H1 (cell line): ENCODE results near the gene LAMA3. TPM values are rescaled to one million over a fixed set of nuclear protein-coding genes. Genes with fewer than 3 reads are reported as not detected.

Source experiments
- CTCF ChIA-PET: fragments of 300-600 bp; sonication (Branson Sonifier 250); formaldehyde crosslinking; loops from one replicate; lab custom pipeline; 2021; ENCODE audit not compliant: partially characterized antibody; lab: Charles Lee
- POLR2A ChIA-PET: fragments of 300-600 bp; sonication (Branson Sonifier 250); formaldehyde crosslinking; loops from one replicate; lab custom pipeline; 2021; ENCODE audit warnings: inconsistent platforms; ENCODE audit not compliant: partially characterized antibody; lab: Charles Lee
- DNase-seq, 2 experiments: peaks; one replicate each; pipeline versions ENCODE4 v3.0.0 to v3.0.0-alpha.2; 2010 to 2022; ENCODE audit warnings: low spot score in 2 of 2, low read depth in 1 of 2, mixed read lengths in 1 of 2
- FAIRE-seq: peaks from 2 replicates; lab custom pipeline; 2011; peaks lifted over from hg19 to GRCh38; lab: Jason Lieb, UNC
- H2AFZ ChIP-seq: 2 replicates; pipeline ENCODE4 v1.8.1; 2012; ENCODE audit warnings: low read length, inconsistent platforms
- H2AK5ac ChIP-seq: 2 replicates; pipeline ENCODE4 v1.6.1; 2013; ENCODE audit warnings: low read depth, low read length
- H2BK120ac ChIP-seq: replicated peaks from 2 replicates; pipeline ENCODE3; 2013; ENCODE audit warnings: low read depth, low read length, inconsistent platforms
- H2BK12ac ChIP-seq: 2 replicates; pipeline ENCODE4 v1.6.1; 2013; ENCODE audit warnings: low read depth, low read length
- H2BK15ac ChIP-seq: 2 replicates; pipeline ENCODE4 v1.6.1; 2013; ENCODE audit warnings: low read length
- H2BK20ac ChIP-seq: 2 replicates; pipeline ENCODE4 v1.6.1; 2013; ENCODE audit warnings: low read length
- H2BK5ac ChIP-seq: 2 replicates; pipeline ENCODE4 v1.6.1; 2013; ENCODE audit warnings: low read depth, low read length
- H3K14ac ChIP-seq: 2 replicates; pipeline ENCODE4 v1.6.1; 2013; ENCODE audit warnings: inconsistent platforms; ENCODE audit not compliant: insufficient read length
- H3K18ac ChIP-seq: 2 replicates; pipeline ENCODE4 v1.6.1; 2013; ENCODE audit warnings: low read length; ENCODE audit errors: extremely low read depth
- H3K23ac ChIP-seq: 2 replicates; pipeline ENCODE4 v1.6.1; 2013; ENCODE audit warnings: inconsistent platforms; ENCODE audit not compliant: insufficient read length
- H3K23me2 ChIP-seq: 2 replicates; pipeline ENCODE4 v1.6.1; 2013; ENCODE audit warnings: low read depth, low read length
- H3K27ac ChIP-seq: 2 replicates; pipeline ENCODE4 v1.6.1; 2011; ENCODE audit warnings: low read depth, low read length, inconsistent platforms
- H3K27me3 ChIP-seq, 4 experiments: replicated peaks in 1 of 4; 1 replicate in 1 of 4; 2 replicates in 3 of 4; pipeline versions ENCODE4 v1.6.1 to v1.8.1; 2011 to 2013; ENCODE audit warnings: low read length in 3 of 4, mild to moderate bottlenecking in 3 of 4, inconsistent platforms in 2 of 4, mixed read lengths in 2 of 4, moderate library complexity in 1 of 4; ENCODE audit not compliant: control insufficient read depth in 3 of 4, insufficient read depth in 3 of 4; ENCODE audit errors: extremely low read depth in 1 of 4
- H3K36me3 ChIP-seq, 4 experiments: 2 replicates each; pipeline versions ENCODE4 v1.6.1 to v1.8.1; 2011 to 2013; ENCODE audit warnings: mild to moderate bottlenecking in 4 of 4, low read length in 3 of 4, moderate library complexity in 2 of 4, control low read depth in 1 of 4, inconsistent platforms in 1 of 4; ENCODE audit not compliant: insufficient read depth in 4 of 4, control insufficient read depth in 2 of 4
- H3K4ac ChIP-seq: replicated peaks from 2 replicates; pipeline ENCODE3; 2013; ENCODE audit warnings: low read length, low read depth, mixed read lengths, inconsistent platforms; ENCODE audit not compliant: insufficient read length
- H3K4me1 ChIP-seq, 4 experiments: replicated peaks in 1 of 4; 1 replicate in 1 of 4; 2 replicates in 3 of 4; pipeline versions ENCODE4 v1.6.1 to v1.8.1; 2011 to 2013; ENCODE audit warnings: low read length in 3 of 4, inconsistent platforms in 2 of 4, mixed read lengths in 1 of 4; ENCODE audit not compliant: insufficient read depth in 4 of 4, control insufficient read depth in 3 of 4
- H3K4me2 ChIP-seq, 2 experiments: 2 replicates each; pipeline versions ENCODE4 v1.6.1 to v1.8.1; 2011 to 2013; ENCODE audit warnings: low read depth in 2 of 2, low read length in 2 of 2, control low read depth in 1 of 2, inconsistent platforms in 1 of 2, mild to moderate bottlenecking in 1 of 2; ENCODE audit not compliant: insufficient read depth in 1 of 2
- H3K4me3 ChIP-seq, 4 experiments: fragments of 200-600, 300-600 bp in 1 of 4; sonication (generic), shearing (Covaris generic), sonication (Bioruptor Twin) in 1 of 4; 2 replicates each; pipeline versions ENCODE4 v1.5.1 to v1.8.1; 2011 to 2016; ENCODE audit warnings: low read length in 4 of 4, low read depth in 3 of 4, control low read depth in 2 of 4, inconsistent platforms in 2 of 4, mild to moderate bottlenecking in 2 of 4, mixed read lengths in 1 of 4, moderate library complexity in 1 of 4; ENCODE audit not compliant: insufficient read depth in 2 of 4; ENCODE audit errors: extremely low read depth in 1 of 4
- H3K56ac ChIP-seq: replicated peaks from 2 replicates; pipeline ENCODE3; 2013; ENCODE audit warnings: low read depth, mild to moderate bottlenecking, mixed read lengths, low read length, inconsistent platforms; ENCODE audit not compliant: insufficient read length
- H3K79me1 ChIP-seq: 2 replicates; pipeline ENCODE4 v1.6.1; 2013; ENCODE audit warnings: low read depth, low read length, control low read depth
- H3K79me2 ChIP-seq, 2 experiments: 2 replicates each; pipeline versions ENCODE4 v1.6.1 to v1.8.1; 2012 to 2013; ENCODE audit warnings: low read length in 2 of 2, mild to moderate bottlenecking in 2 of 2, inconsistent platforms in 1 of 2; ENCODE audit not compliant: insufficient read depth in 2 of 2, control insufficient read depth in 1 of 2
- H3K9ac ChIP-seq, 4 experiments: replicated peaks in 1 of 4; 1 replicate in 1 of 4; 2 replicates in 3 of 4; pipeline versions ENCODE4 v1.6.1 to v1.8.1; 2011 to 2013; ENCODE audit warnings: low read depth in 3 of 4, low read length in 3 of 4, control low read depth in 2 of 4, mild to moderate bottlenecking in 2 of 4, moderate library complexity in 2 of 4, inconsistent platforms in 1 of 4; ENCODE audit errors: extremely low read depth in 1 of 4
- H3K9me3 ChIP-seq, 2 experiments: 2 replicates each; pipeline versions ENCODE4 v1.6.1 to v1.8.1; 2012 to 2013; ENCODE audit warnings: mild to moderate bottlenecking in 2 of 2, moderate library complexity in 2 of 2, control low read depth in 1 of 2, inconsistent platforms in 1 of 2, low read depth in 1 of 2, low read length in 1 of 2, mixed read lengths in 1 of 2; ENCODE audit not compliant: insufficient read depth in 2 of 2
- H4K20me1 ChIP-seq, 2 experiments: replicated peaks in 1 of 2; 2 replicates each; pipeline versions ENCODE3 to v1.8.1; 2011 to 2013; ENCODE audit warnings: inconsistent platforms in 2 of 2, low read length in 2 of 2, mild to moderate bottlenecking in 1 of 2; ENCODE audit not compliant: insufficient read depth in 2 of 2, control insufficient read depth in 1 of 2
- H4K5ac ChIP-seq: 2 replicates; pipeline ENCODE4 v1.6.1; 2013; ENCODE audit warnings: low read length, low read depth, mixed read lengths, inconsistent platforms; ENCODE audit not compliant: insufficient read length
- H4K8ac ChIP-seq: 2 replicates; pipeline ENCODE4 v1.8.0; 2013; ENCODE audit warnings: mild to moderate bottlenecking, moderate library complexity, low read length, inconsistent platforms; ENCODE audit not compliant: insufficient read depth; ENCODE audit errors: extremely low read depth
- H4K91ac ChIP-seq: replicated peaks from 2 replicates; pipeline ENCODE3; 2013; ENCODE audit warnings: low read length, mixed read lengths, inconsistent platforms; ENCODE audit not compliant: insufficient read length
- ATF2 ChIP-seq: IDR thresholded peaks from 2 replicates; pipeline ENCODE4 v1.6.1; 2012; ENCODE audit warnings: low read length, inconsistent platforms
- HDAC2 ChIP-seq, 2 experiments: fragments of 300-600 bp in 1 of 2; sonication (generic) in 1 of 2; IDR thresholded peaks; 2 replicates each; pipeline ENCODE4 v1.6.1; 2011 to 2012; ENCODE audit warnings: low read depth in 2 of 2, low read length in 2 of 2, mild to moderate bottlenecking in 2 of 2, moderate library complexity in 2 of 2, borderline replicate concordance in 1 of 2, inconsistent platforms in 1 of 2
- PHF8 ChIP-seq: fragments of 200-600 bp; sonication (generic); conservative IDR thresholded peaks from 2 replicates; pipeline ENCODE4 v1.7.1; 2012; ENCODE audit warnings: low read depth, mild to moderate bottlenecking, inconsistent platforms, low read length, moderate library complexity
- POLR2AphosphoS5 ChIP-seq: IDR thresholded peaks from 2 replicates; pipeline ENCODE4 v1.6.1; 2011; ENCODE audit warnings: low read depth, low read length
- SIRT6 ChIP-seq: IDR thresholded peaks from one replicate; pipeline ENCODE4 v1.7.1; 2012; ENCODE audit warnings: low read length, inconsistent platforms
- TAF1 ChIP-seq: IDR thresholded peaks from 2 replicates; pipeline ENCODE4 v1.6.1; 2011; ENCODE audit warnings: mild to moderate bottlenecking, low read depth, low read length
- YY1 ChIP-seq: IDR thresholded peaks from 2 replicates; pipeline ENCODE4 v1.6.1; 2011; ENCODE audit warnings: low read depth, mild to moderate bottlenecking, low read length
- WGBS, 2 experiments: shearing (Covaris generic) in 1 of 2; methylation state at CpG; one replicate each; pipeline versions ENCODE4 v1.1.6 to v1.1.7; 2013 to 2015; ENCODE audit warnings: low lambda C conversion rate in 2 of 2, mixed read lengths in 2 of 2, inconsistent platforms in 1 of 2, low coverage in 1 of 2, missing lambda C conversion rate in 1 of 2; ENCODE audit not compliant: insufficient replicate concordance in 2 of 2, insufficient coverage in 1 of 2, insufficient read length in 1 of 2; ENCODE audit errors: extremely low coverage in 1 of 2, missing lambda C conversion rate in 1 of 2; 5-methylcytosine and 5-hydroxymethylcytosine counted together
- polyA plus RNA-seq, 7 experiments: library from polyadenylated mRNA; depleted of rRNA in 3 of 7; stranded (reverse) in 5 of 7; unstranded in 2 of 7; fragments of >200 nt in 5 of 7; fragments of 200-250 nt in 2 of 7; gene quantifications; 1 replicate in 5 of 7; 2 replicates in 1 of 7; 4 replicates in 1 of 7; pipeline versions ENCODE4 v1.2.1 to v1.2.3, GENCODE V29; 2011 to 2013; ENCODE audit warnings: missing spikeins in 2 of 7, mixed read lengths in 2 of 7
- total RNA-seq: library from RNA; stranded (reverse); fragmentation: NEBNext Ultra II Directional; extraction: Animal tissue kit (Norgen Biotek cat#: 25700); gene quantifications from 2 replicates; pipeline ENCODE4 v1.2.1, GENCODE V29; 2021

The LAMA3 gene
- total and polyA plus RNA-seq, 2 of the 8 experiments (the other 6 are each of a cell fraction or from before 2014, with no cell fraction given), result 0.76 to 5.0 TPM

GRCh38 chr18:23803755-23804154 is 114.5 kb downstream of the LAMA3 start:
- Histone ChIP-seq H3K23ac (no peak overlapping the region), H3K36me3 (no peaks in the 10 kb centered on the region), H3K23me2 (no peaks in the 10 kb centered on the region), H3K9ac (no peak overlapping the region), H3K14ac (no peak overlapping the region), H2AFZ (no peak overlapping the region), H3K4me3 (no peak overlapping the region), H3K56ac (no peak overlapping the region), H3K9me3 (no peaks in the 10 kb centered on the region), H3K4me2 (no peak overlapping the region), H2AK5ac (no peak overlapping the region), H3K79me2 (no peaks in the 10 kb centered on the region)
- no peak for DNase-seq
- WGBS, 2 experiments, result 87% methylated on average over 3 of the region's 3 CpGs; no CpG with 5 or more reads in 1 of the 2 experiments
- TF ChIP-seq HDAC2 (IDR thresholded peaks at IDR 0.05; ENCODE audit: borderline replicate concordance in 1 of 2, low read depth in 2 of 2, low read length in 2 of 2), result no peak
- no peak for TF ChIP-seq TAF1
- TF ChIP-seq PHF8, result no peak
- TF ChIP-seq YY1, result no peak
- no peak for TF ChIP-seq POLR2AphosphoS5
- TF ChIP-seq ATF2, result no peak
- TF ChIP-seq SIRT6, result no peak
- TF ChIP-seq, all 59 proteins: peak for 0
- no peak overlapping the region for H3K27ac ChIP-seq
- FAIRE-seq, result no peak
- H4K20me1 ChIP-seq, result no peaks in the 10 kb centered on the region
- H2BK15ac ChIP-seq, result no peak overlapping the region
- H3K4me1 ChIP-seq, result no peaks in the 10 kb centered on the region
- H3K79me1 ChIP-seq, result no peaks in the 10 kb centered on the region
- H3K18ac ChIP-seq, result no peak overlapping the region
- H4K5ac ChIP-seq, result no peak overlapping the region
- H3K4ac ChIP-seq, result no peak overlapping the region
- H4K91ac ChIP-seq, result no peak overlapping the region
- no peak overlapping the region for H2BK5ac ChIP-seq
- ChIA-PET POLR2A (no interaction called here), CTCF (interaction anchor here (0.5 kb wide), 1 partner anchor 221 kb away, joined by 4 read pairs; no protein-coding TSS in a partner anchor)
- H4K8ac ChIP-seq, result no peak overlapping the region
- no peak overlapping the region for H2BK12ac ChIP-seq
- no peak overlapping the region for H2BK20ac ChIP-seq
- H3K27me3 ChIP-seq, result no peaks in the 10 kb centered on the region
- no peak overlapping the region for H2BK120ac ChIP-seq
